Measurements from ENCODE around the gene CACNA2D3.

CACNA2D3 gene

GRCh38 chr3:54372232-54372631 is 249.9 kb downstream of the CACNA2D3 start:
- Histone ChIP-seq H3K36me3 (ENCODE audit: control insufficient read depth in 2 of 2, insufficient read depth in 2 of 2, low read length in 2 of 2) (no peaks in the 10 kb centered on the region), H3K27me3 (ENCODE audit: control insufficient read depth in 2 of 2, insufficient read depth in 2 of 2, low read length in 2 of 2) (peaks cover 8 to 9% of the 10 kb centered on the region in 2 donors), H3K27ac (ENCODE audit: low read depth in 2 of 2, low read length in 2 of 2) (no peak overlapping the region), H3K9me3 (ENCODE audit: control insufficient read depth in 2 of 2, low read length in 2 of 2) (no peaks in the 10 kb centered on the region), H3K9ac (ENCODE audit: low read depth in 1 of 2, low read length in 2 of 2) (no peak overlapping the region), H3K4me1 (ENCODE audit: control insufficient read depth in 2 of 2, insufficient read depth in 2 of 2, low read length in 2 of 2) (no peaks in the 10 kb centered on the region), H3K4me3 (ENCODE audit: low read length in 2 of 2) (no peak overlapping the region)

- no peaks in the 10 kb centered on the region for H3K36me3 ChIP-seq (ENCODE audit: control insufficient read depth in 2 of 2, insufficient read depth in 2 of 2, low read length in 2 of 2)
Measured at GRCh38 chr3:54374214-54374852, 252.0 kb downstream of the CACNA2D3 start.

DNA sequence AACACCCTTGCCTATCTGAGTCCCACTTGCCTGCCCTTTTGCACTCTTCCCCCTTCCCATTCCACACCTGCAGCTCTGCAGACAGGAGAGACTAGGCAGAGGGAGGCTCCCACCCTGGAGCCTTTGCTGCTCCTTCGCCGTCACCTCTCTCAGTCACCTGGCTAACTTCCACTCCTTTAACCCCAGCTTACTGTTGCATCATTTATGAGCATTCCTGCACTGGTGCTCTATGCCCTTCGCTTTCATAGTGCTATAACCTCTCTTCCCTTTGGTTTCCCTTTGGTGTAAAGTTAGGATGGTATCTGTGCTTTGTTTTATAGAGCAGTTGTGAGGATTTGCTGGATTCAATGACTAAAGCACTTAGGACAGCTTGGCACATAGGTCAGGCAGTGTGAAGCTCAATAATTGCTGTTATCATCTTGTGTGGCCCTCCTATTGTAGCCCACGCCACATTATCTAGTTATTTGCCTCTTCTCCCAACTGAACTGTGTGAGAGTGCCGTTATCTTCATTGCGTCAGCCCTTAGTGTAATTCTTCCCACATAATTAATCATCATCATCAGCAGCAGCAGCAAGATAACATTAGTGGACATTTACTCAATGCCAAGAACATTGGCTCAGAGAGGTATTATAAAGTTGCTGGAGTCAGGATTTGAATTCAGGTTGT is 253.9 kb downstream of the CACNA2D3 start:
- Histone ChIP-seq H3K9ac (ENCODE audit: low read depth in 1 of 2, low read length in 2 of 2) (no peak overlapping the region), H3K9me3 (ENCODE audit: control insufficient read depth in 2 of 2, low read length in 2 of 2) (no peaks in the 10 kb centered on the region), H3K4me3 (ENCODE audit: low read length in 2 of 2) (no peak overlapping the region), H3K4me1 (ENCODE audit: control insufficient read depth in 2 of 2, insufficient read depth in 2 of 2, low read length in 2 of 2) (no peaks in the 10 kb centered on the region), H3K27me3 (ENCODE audit: control insufficient read depth in 2 of 2, insufficient read depth in 2 of 2, low read length in 2 of 2) (peaks cover 0 to 2% of the 10 kb centered on the region in 2 donors), H3K27ac (ENCODE audit: low read depth in 2 of 2, low read length in 2 of 2) (no peak overlapping the region), H3K36me3 (ENCODE audit: control insufficient read depth in 2 of 2, insufficient read depth in 2 of 2, low read length in 2 of 2) (no peaks in the 10 kb centered on the region)

More at GRCh38 chr3:54374214-54374852, 252.0 kb downstream of the CACNA2D3 start:
- Histone ChIP-seq H3K4me3 (ENCODE audit: low read length in 2 of 2) (no peak overlapping the region), H3K27me3 (ENCODE audit: control insufficient read depth in 2 of 2, insufficient read depth in 2 of 2, low read length in 2 of 2) (peaks cover 0 to 2% of the 10 kb centered on the region in 2 donors), H3K9me3 (ENCODE audit: control insufficient read depth in 2 of 2, low read length in 2 of 2) (no peaks in the 10 kb centered on the region), H3K4me1 (ENCODE audit: control insufficient read depth in 2 of 2, insufficient read depth in 2 of 2, low read length in 2 of 2) (no peaks in the 10 kb centered on the region), H3K27ac (ENCODE audit: low read depth in 2 of 2, low read length in 2 of 2) (no peak overlapping the region), H3K9ac (ENCODE audit: low read depth in 1 of 2, low read length in 2 of 2) (no peak overlapping the region)

GRCh38 chr3:54376939-54377578 is 254.7 kb downstream of the CACNA2D3 start:
- Histone ChIP-seq H3K9ac (ENCODE audit: low read depth in 1 of 2, low read length in 2 of 2) (no peak overlapping the region), H3K4me1 (ENCODE audit: control insufficient read depth in 2 of 2, insufficient read depth in 2 of 2, low read length in 2 of 2) (no peaks in the 10 kb centered on the region), H3K4me3 (ENCODE audit: low read length in 2 of 2) (no peak overlapping the region), H3K27me3 (ENCODE audit: control insufficient read depth in 2 of 2, insufficient read depth in 2 of 2, low read length in 2 of 2) (peaks cover 0 to 2% of the 10 kb centered on the region in 2 donors), H3K9me3 (ENCODE audit: control insufficient read depth in 2 of 2, low read length in 2 of 2) (no peaks in the 10 kb centered on the region), H3K27ac (ENCODE audit: low read depth in 2 of 2, low read length in 2 of 2) (no peak overlapping the region), H3K36me3 (ENCODE audit: control insufficient read depth in 2 of 2, insufficient read depth in 2 of 2, low read length in 2 of 2) (no peaks in the 10 kb centered on the region)

GRCh38 chr3:54378184-54378583 is 255.8 kb downstream of the CACNA2D3 start:
- Histone ChIP-seq H3K27me3 (ENCODE audit: control insufficient read depth in 2 of 2, insufficient read depth in 2 of 2, low read length in 2 of 2) (peaks cover 0 to 2% of the 10 kb centered on the region in 2 donors), H3K4me1 (ENCODE audit: control insufficient read depth in 2 of 2, insufficient read depth in 2 of 2, low read length in 2 of 2) (no peaks in the 10 kb centered on the region), H3K27ac (ENCODE audit: low read depth in 2 of 2, low read length in 2 of 2) (no peak overlapping the region), H3K36me3 (ENCODE audit: control insufficient read depth in 2 of 2, insufficient read depth in 2 of 2, low read length in 2 of 2) (no peaks in the 10 kb centered on the region), H3K4me3 (ENCODE audit: low read length in 2 of 2) (no peak overlapping the region), H3K9me3 (ENCODE audit: control insufficient read depth in 2 of 2, low read length in 2 of 2) (no peaks in the 10 kb centered on the region), H3K9ac (ENCODE audit: low read depth in 1 of 2, low read length in 2 of 2) (no peak overlapping the region)

DNA sequence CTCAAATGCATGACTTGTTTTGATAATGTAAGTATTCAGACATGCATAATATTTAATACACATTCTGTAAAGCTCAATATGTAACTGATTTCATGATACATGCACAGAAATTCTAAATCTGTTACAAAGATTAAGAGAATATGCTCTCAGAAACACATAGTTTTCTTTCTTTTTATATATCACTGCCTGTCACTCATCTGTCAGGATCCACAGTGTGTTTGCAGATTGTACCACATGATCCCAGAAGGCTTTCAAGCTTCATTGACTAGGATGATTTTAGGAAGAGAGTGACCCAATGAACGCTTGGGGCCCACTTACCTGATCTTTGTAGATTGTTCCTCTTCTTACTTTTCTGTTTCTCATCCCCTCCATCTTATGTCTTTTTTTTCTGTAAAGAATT is 261.9 kb downstream of the CACNA2D3 start:
- no peaks in the 10 kb centered on the region for H3K36me3 ChIP-seq (ENCODE audit: control insufficient read depth in 2 of 2, insufficient read depth in 2 of 2, low read length in 2 of 2)
- H3K4me3 ChIP-seq (ENCODE audit: low read length in 2 of 2) = no peak overlapping the region
- no peaks in the 10 kb centered on the region for H3K27me3 ChIP-seq (ENCODE audit: control insufficient read depth in 2 of 2, insufficient read depth in 2 of 2, low read length in 2 of 2)
- H3K9me3 ChIP-seq (ENCODE audit: control insufficient read depth in 2 of 2, low read length in 2 of 2) = no peaks in the 10 kb centered on the region
- no peak overlapping the region for H3K27ac ChIP-seq (ENCODE audit: low read depth in 2 of 2, low read length in 2 of 2)
- H3K4me1 ChIP-seq (ENCODE audit: control insufficient read depth in 2 of 2, insufficient read depth in 2 of 2, low read length in 2 of 2) = no peaks in the 10 kb centered on the region
- no peak overlapping the region for H3K9ac ChIP-seq (ENCODE audit: low read depth in 1 of 2, low read length in 2 of 2)

- H3K9me3 ChIP-seq (ENCODE audit: control insufficient read depth in 2 of 2, low read length in 2 of 2) = no peaks in the 10 kb centered on the region
- H3K27ac ChIP-seq (ENCODE audit: low read depth in 2 of 2, low read length in 2 of 2) = no peak overlapping the region
- no peaks in the 10 kb centered on the region for H3K27me3 ChIP-seq (ENCODE audit: control insufficient read depth in 2 of 2, insufficient read depth in 2 of 2, low read length in 2 of 2)
- H3K4me3 ChIP-seq (ENCODE audit: low read length in 2 of 2) = no peak overlapping the region
- no peaks in the 10 kb centered on the region for H3K36me3 ChIP-seq (ENCODE audit: control insufficient read depth in 2 of 2, insufficient read depth in 2 of 2, low read length in 2 of 2)
- H3K9ac ChIP-seq (ENCODE audit: low read depth in 1 of 2, low read length in 2 of 2) = no peak overlapping the region
- no peaks in the 10 kb centered on the region for H3K4me1 ChIP-seq (ENCODE audit: control insufficient read depth in 2 of 2, insufficient read depth in 2 of 2, low read length in 2 of 2)
Measured at GRCh38 chr3:54390582-54390981, 268.2 kb downstream of the CACNA2D3 start.

GRCh38 chr3:54393150-54393549 is 270.8 kb downstream of the CACNA2D3 start:
- Histone ChIP-seq H3K27ac (ENCODE audit: low read depth in 2 of 2, low read length in 2 of 2) (no peak overlapping the region), H3K9ac (ENCODE audit: low read depth in 1 of 2, low read length in 2 of 2) (no peak overlapping the region)

GRCh38 chr3:54408328-54408727 is 286.0 kb downstream of the CACNA2D3 start:
- Histone ChIP-seq H3K4me3 (ENCODE audit: low read length in 2 of 2) (no peak overlapping the region), H3K4me1 (ENCODE audit: control insufficient read depth in 2 of 2, insufficient read depth in 2 of 2, low read length in 2 of 2) (no peaks in the 10 kb centered on the region), H3K27me3 (ENCODE audit: control insufficient read depth in 2 of 2, insufficient read depth in 2 of 2, low read length in 2 of 2) (no peaks in the 10 kb centered on the region), H3K36me3 (ENCODE audit: control insufficient read depth in 2 of 2, insufficient read depth in 2 of 2, low read length in 2 of 2) (no peaks in the 10 kb centered on the region), H3K27ac (ENCODE audit: low read depth in 2 of 2, low read length in 2 of 2) (no peak overlapping the region), H3K9me3 (ENCODE audit: control insufficient read depth in 2 of 2, low read length in 2 of 2) (no peaks in the 10 kb centered on the region), H3K9ac (ENCODE audit: low read depth in 1 of 2, low read length in 2 of 2) (no peak overlapping the region)

More at GRCh38 chr3:54393150-54393549, 270.8 kb downstream of the CACNA2D3 start:
- H3K9me3 ChIP-seq (ENCODE audit: control insufficient read depth in 2 of 2, low read length in 2 of 2) = no peaks in the 10 kb centered on the region
- H3K4me1 ChIP-seq (ENCODE audit: control insufficient read depth in 2 of 2, insufficient read depth in 2 of 2, low read length in 2 of 2) = no peaks in the 10 kb centered on the region
- H3K4me3 ChIP-seq (ENCODE audit: low read length in 2 of 2) = no peak overlapping the region
- no peaks in the 10 kb centered on the region for H3K36me3 ChIP-seq (ENCODE audit: control insufficient read depth in 2 of 2, insufficient read depth in 2 of 2, low read length in 2 of 2)
- no peaks in the 10 kb centered on the region for H3K27me3 ChIP-seq (ENCODE audit: control insufficient read depth in 2 of 2, insufficient read depth in 2 of 2, low read length in 2 of 2)

GRCh38 chr3:54421943-54422342 is 299.6 kb downstream of the CACNA2D3 start:
- H3K4me3 ChIP-seq (ENCODE audit: low read length in 2 of 2) = no peak overlapping the region
- no peaks in the 10 kb centered on the region for H3K4me1 ChIP-seq (ENCODE audit: control insufficient read depth in 2 of 2, insufficient read depth in 2 of 2, low read length in 2 of 2)
- H3K27ac ChIP-seq (ENCODE audit: low read depth in 2 of 2, low read length in 2 of 2) = no peak overlapping the region
- H3K9ac ChIP-seq (ENCODE audit: low read depth in 1 of 2, low read length in 2 of 2) = no peak overlapping the region
- H3K36me3 ChIP-seq (ENCODE audit: control insufficient read depth in 2 of 2, insufficient read depth in 2 of 2, low read length in 2 of 2) = no peaks in the 10 kb centered on the region
- no peaks in the 10 kb centered on the region for H3K27me3 ChIP-seq (ENCODE audit: control insufficient read depth in 2 of 2, insufficient read depth in 2 of 2, low read length in 2 of 2)
- H3K9me3 ChIP-seq (ENCODE audit: control insufficient read depth in 2 of 2, low read length in 2 of 2) = no peaks in the 10 kb centered on the region

All from mucosa of rectum (tissue), 2 donors.